SIG-M5 (cell line): Measurements from ENCODE around the gene G6PD.
"Not testable (repeated sequence)": the region's sequence is repeated elsewhere in the genome, so short reads cannot be mapped to it uniquely, and the experiment has no call there.

Source experiments
- DNase-seq: peaks from one replicate; lab custom pipeline; 2025; lab: John Stamatoyannopoulos, UW

The G6PD gene

DNA sequence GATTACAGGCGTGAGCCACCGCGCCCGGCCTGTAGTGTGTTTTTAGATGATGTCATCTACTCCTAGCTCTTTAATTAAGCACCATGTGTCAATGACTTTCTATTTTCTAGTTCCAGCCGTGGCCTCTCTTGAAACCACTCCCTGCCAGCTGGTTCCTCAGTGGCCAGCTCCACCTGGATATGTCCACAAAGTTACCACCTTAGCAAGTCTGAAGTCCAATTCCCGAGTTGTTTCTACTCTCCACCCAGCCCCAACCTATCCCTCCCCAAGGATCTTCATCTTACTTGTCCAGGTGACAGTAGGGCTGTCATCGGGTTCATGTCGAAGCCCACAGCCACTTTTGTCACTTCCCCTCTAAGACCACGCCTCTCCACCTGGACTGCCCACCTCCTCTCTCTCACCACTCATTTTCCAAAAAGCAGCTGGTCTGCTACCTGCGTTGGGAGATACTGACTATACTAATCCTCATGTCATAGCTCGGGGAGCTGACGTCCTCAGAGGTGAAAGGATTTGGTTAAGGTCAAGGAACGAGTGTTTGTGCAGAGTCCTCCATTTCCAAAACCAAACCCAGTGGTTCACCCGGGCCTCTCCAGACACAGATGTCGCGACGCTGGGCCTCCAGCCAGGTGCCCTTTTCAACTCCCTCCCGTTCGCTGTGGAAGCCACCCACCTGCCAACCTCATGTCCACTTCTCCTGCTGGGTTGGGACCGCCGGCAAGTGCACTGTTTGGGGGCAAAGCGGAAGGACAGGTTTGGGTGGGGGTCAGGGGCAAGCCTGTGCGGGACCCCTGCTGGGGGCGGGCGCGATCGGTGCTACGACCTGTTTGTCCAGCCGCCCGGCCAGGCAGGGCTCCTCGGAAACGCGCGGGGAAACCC, 31.3 kb downstream of the G6PD start:
- no peak for DNase-seq

- DNase-seq, result no peak
Measured at GRCh38 chrX:154513716-154514115, 32.9 kb downstream of the G6PD start.

DNA sequence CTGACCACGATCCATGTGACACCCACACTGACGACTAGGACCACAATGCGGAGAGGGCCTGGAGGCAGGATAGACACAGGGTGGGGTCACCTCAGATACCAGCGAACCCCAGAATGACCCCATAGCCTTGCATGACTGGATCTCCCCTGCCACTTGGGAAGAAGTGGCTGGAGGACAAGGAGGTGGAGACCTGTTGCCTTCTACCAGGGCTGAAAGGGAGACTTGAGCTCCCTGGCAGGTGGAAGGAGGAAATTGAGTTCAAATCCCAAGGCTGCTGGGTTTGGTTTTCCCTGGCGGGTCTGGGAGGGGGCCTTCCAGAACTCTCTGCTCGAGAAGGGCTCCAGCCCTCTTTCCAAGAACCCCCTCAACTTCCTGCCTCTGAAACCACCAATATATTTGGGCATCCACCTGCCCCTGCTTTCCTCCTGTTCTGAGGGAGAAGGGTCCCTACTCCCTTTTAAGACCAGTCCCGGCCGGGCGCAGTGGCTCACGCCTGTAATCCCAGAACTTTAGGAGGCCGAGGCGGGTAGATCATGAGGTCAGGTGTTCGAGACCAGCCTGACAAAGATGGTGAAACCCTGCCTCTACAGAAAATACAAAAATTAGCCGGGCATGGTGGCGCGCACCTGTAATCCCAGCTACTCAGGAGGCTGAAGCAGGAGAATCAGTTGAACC, 33.6 kb downstream of the G6PD start:
- DNase-seq, result no peak

DNA sequence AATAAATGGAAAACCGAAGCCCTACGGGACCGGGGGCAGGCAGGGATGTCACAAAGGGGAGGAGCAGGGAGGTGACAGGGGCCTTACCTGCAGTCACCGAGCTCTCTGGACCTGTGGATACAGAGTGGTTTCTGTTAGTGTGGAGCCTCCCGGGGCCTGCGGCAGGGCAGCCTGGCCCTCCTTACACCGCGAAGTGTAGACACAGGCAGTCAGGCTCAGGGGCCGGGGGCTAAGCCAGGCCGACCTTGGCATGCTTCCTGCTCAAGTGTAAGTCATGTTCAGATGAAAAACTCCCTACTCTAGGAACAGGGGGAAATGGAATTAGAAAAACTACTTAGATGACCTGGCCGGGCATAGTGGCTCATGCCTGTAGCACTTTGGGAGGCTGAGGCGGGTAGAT, 34.9 kb downstream of the G6PD start:
- DNase-seq, result no peak

DNA sequence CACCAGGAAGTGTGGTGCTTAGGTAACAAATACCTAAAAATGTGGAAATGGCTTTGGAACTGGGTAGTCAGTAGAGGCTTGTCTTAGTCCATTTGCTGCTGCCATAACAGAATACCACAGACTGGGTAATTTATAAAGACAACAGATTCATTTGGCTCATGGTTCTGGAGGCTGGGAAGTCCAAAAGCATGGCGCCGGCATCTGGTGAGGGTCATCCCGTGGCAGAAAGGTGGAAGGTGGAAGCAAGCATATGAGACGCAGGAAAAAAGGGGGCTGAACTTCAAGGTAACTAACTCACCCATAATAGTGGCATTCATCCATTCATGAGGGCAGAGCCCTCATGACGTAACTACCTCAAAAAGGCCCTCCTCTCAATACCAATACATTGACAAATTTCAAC, 37.2 kb downstream of the G6PD start:
- no peak for DNase-seq

- no peak for DNase-seq
Measured at GRCh38 chrX:154508384-154508745, 38.3 kb downstream of the G6PD start.

DNA sequence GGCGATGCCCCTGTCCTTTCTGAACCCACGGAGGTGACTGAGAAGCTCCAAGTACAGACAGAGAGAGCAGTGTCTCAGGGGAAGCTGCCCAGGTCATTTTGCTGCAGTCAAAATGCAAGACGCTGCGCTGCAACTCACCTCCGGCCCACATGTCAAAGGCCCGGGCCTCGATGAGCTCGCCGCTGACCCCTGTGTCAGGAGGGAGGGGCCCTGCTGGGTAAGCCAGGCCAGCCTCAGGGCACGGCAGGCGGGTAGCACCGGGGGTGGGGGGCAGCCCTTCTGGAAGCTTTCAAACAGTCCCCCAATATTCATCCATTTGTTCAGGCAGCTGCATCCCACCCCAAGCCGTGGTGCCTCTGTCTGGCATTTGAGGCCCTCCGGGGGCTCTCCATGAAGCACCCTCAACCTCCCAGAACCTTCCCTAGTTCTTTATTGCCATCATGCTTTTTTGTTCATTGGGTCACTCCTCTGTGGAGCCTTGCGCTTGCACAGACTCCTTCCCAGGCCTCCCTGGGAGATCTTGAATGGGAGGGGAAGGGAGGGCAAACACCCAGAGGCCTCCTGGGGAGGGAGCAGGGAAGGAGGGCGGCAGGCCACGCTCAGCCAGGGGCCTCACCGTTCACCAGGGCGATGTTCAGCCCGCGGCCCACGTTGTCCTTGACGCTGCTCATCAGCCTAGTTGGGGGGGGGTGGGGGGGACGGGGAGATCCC, 38.8 kb downstream of the G6PD start:
- DNase-seq, result no peak

DNA sequence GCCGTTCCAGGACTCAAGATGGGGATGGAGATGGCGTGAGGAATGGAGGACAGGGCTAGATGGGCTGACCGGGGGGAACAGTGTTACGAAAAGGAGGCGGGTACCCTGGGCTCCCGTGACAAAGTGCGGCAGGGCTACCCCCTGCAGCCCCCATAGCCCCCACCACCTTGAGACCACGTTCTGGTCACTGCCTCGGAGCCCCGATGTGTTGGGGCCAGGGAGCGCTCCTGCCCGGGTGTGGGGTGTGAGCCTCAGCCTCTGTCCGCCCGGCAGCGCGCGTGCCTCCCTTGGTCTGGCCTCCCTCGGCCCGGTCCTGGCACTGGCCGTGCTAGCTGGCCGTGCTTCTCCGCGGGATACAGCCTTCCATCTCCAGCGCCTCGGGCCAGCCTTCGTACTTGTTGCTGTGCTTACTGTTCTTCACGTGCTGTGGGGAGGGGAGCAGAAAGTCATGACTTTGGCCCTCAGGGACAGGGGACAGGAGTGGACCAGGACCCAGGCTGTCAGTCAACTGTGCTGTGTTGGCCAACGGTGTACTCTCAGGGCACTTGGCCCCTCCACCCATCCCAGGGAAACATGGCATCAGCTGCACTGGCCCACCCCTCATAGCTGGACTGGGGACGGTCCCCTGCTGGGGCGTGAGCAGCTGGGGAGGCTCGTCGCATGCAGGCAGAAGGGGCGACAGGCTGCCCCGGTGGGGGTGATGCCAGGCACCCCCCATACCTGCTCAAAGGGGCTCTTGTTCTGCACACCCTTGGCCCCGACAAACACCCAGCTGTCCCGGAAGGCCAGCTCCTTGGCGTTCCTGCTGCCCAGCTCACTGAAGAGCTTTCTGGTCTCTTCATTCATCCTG, 39.9 kb downstream of the G6PD start:
- DNase-seq, result no peak

DNA sequence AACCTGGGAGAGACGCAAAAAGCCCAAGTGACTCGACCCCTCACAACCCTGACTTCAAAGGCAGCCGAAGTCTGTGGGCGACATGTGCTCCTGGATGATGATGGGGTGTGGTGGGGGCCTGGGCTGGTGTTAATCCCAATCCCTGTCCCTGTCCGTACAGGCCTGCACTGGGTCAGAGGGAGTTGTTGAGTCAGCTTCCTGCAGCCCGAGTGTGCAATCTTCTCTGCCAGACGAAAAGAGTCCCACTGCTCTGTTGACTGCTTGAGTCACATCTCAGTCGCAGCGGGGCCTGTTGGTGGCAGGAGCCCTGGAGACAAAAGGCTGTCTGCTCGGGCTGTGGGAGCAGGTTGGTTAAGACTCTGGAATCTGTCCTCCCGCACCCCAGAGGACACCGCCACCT, 40.9 kb downstream of the G6PD start:
- DNase-seq, result no peak

GRCh38 chrX:154502989-154503388, 43.7 kb downstream of the G6PD start:
- DNase-seq, result no peak

GRCh38 chrX:154502098-154502497, 44.5 kb downstream of the G6PD start:
- DNase-seq, result no peak

GRCh38 chrX:154501423-154501822, 45.2 kb downstream of the G6PD start:
- DNase-seq, result not testable (repeated sequence)

DNA sequence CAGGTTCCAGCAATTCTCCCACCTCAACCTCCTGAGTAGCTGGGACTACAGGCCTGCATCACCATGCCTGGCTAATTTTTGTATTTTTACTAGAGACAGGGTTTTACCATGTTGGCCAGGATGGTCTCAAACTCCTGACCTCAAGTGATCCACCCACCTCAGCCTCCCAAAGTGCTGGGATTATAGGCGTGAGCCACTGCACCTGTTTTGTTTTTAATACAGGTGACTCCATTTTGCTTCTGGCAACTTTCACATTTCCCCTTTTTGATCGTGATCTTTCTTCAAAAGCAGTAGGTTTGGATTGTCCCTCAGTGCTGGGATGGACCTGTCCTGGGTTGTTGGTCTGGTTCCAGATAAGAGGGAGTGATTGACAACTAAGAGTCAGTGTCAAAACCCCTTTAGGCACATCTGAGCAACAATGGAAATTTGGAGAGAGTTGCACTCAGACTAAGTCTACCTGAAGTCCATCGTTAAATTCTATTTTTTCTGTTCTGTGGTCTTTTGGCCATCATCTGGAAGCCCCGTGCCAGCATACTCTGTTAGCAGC, 50.0 kb downstream of the G6PD start:
- not testable (repeated sequence) for DNase-seq

GRCh38 chrX:154495472-154495922, 51.1 kb downstream of the G6PD start:
- no peak for DNase-seq

GRCh38 chrX:154494715-154495114, 51.9 kb downstream of the G6PD start:
- DNase-seq, result no peak

GRCh38 chrX:154490414-154491083, 56.1 kb downstream of the G6PD start, which contains the start of gene SLC10A3:
Gene SLC10A3, minus strand, starts transcription at chrX:154490629. Its CDS starts 1,689 bp downstream, at chrX:154488940.
- peak; percentile 18 for DNase-seq

DNA sequence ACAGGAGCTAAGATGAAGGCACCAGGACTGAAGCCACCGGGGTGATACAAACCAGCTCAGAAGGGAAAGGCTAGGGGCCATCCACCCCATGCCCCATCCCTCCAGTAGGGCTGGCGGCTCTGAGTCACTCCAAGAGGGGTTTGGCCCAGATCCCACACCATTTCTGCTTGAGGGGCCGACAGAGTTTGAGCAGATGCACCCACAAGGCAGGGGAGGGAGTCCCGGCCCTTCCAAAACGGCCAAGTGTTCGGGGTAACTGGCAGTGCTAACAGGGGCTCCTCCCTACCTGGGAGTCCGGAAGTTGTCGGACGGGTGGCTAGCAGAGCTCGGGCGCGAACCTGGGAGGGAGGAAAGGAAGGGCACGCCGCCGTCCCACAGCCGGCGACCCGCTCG, 56.6 kb downstream of the G6PD start:
- no peak for DNase-seq

GRCh38 chrX:154489182-154489581, 57.5 kb downstream of the G6PD start:
- DNase-seq, result no peak

DNA sequence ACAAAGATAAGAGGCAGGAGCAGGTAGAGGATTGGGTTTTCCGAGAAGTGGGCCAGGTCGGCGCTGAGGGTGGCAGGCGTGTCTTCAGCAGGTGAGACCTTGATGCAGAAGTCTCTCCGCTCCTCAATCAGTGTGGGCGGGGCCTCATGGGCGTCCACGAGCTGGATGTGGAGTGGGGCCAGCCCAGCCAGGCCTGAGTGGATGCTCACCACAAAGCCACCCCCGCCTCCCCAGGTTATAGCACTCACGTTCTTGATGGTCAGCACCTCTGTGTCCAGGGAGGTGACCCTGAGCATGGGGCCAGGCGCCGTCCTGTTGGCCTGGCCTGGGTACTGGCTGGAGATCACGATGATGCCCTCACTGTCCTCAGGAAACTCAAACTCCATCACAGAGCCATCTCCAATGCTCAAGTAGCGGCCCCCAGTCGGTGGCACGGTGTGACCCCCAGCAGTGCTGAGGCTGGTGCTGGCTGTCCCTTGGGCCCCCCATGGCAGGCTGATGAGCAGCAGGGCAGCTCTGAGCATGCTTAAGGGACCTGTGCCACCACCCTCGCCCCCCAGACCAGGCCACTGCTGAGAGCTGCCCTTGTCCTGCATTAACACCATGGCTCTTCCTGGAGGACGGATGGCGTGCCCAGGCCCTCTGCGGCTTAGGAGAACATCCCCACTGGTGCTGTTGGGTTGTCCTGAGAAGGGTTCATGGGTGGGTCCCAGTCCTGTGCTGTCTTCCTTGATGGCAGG, 58.1 kb downstream of the G6PD start:
- DNase-seq, result no peak
